NCI-H524 treated with DMSO at 0.1 percent for 48 hours (cell line): ENCODE data around the gene DLD.
"Not testable (repeated sequence)": the region's sequence is repeated elsewhere in the genome, so short reads cannot be mapped to it uniquely, and the experiment has no call there.

Source experiments
- DNase-seq: peaks from one replicate; lab custom pipeline; 2025; lab: John Stamatoyannopoulos, UW

Gene DLD

GRCh38 chr7:107945332-107945731 is 54.3 kb downstream of the DLD start:
- DNase-seq, result no peak

GRCh38 chr7:107946451-107946850 is 55.5 kb downstream of the DLD start:
- DNase-seq, result no peak

DNA sequence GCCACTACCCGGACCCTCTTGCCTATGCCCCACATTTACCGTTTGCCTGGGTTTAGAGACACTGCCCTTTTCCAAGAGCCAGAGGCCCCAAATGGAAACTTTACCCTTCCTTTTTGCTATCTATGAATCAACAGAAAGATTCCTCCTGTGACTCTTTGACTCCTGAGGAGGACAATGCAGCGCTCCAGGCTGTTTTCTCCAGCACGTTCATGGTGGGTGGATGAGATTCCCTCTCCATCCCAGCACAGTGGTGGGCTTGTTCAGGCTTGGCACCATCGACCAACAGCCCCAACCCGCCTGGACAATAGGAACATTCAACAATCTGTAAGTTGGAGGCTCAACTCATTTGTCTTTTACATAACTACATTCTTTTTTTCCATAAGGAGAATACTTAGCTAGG is 55.9 kb downstream of the DLD start:
- DNase-seq, result no peak

GRCh38 chr7:107948645-107949442 is 57.9 kb downstream of the DLD start:
- DNase-seq, result no peak

DNA sequence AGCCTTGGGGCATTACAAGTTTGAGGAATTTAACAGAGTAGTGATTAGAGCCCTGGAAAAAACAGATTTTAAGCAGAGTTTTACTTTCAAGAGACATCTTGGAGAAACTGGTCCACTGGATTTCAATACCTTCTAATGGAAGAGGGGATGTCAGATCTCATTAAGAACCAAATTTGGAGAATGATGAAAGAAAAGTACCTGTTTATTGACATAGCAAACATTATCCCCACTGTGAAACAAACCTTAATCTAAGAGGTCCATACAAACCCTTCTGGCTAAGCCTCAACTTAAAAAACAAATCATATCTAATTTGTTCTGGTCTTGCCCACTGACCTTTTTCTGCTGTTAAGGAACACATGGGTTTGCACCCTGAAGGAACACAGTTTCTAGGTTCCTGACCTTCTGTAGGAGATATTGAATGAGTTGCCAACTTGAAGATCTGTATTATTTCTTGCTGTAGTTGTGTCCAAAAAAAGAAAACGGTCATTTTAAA is 58.5 kb downstream of the DLD start:
- no peak for DNase-seq

- no peak for DNase-seq
These were observed 60.3 kb downstream of the DLD start for GRCh38 chr7:107951172-107951787.

- DNase-seq, result no peak
These were observed 60.9 kb downstream of the DLD start for GRCh38 chr7:107951896-107952295.

DNA sequence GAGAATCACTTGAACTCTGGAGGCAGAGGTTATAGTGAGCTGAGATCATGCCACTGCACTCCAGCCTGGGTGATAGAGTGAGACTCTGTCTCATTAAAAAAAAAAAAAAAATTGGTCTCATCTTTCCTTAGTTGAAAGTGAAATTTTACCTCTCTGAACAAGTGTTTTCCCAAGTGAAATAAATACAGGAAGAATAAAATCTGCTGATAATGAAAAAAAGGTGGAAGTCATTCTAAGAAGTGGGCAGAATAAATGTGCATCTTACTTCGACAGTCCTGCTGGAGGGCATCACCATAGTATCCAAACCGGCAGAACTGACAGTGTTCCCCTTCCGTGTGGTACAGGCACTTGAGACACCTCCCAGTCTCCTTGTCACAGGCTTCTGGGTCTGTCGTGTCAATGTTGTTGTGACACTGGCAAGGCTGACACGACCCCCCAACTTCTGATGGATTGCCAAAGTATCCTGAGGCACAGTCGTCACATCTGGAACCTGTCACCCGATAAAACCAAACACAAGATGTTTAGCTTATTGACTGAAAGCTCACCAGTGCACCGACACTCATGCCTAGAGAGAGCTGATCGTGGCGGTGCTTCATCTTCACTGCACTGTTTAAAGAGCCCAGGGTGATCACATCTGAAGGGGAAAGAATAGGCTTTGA is 62.4 kb downstream of the DLD start:
- DNase-seq, result no peak

DNA sequence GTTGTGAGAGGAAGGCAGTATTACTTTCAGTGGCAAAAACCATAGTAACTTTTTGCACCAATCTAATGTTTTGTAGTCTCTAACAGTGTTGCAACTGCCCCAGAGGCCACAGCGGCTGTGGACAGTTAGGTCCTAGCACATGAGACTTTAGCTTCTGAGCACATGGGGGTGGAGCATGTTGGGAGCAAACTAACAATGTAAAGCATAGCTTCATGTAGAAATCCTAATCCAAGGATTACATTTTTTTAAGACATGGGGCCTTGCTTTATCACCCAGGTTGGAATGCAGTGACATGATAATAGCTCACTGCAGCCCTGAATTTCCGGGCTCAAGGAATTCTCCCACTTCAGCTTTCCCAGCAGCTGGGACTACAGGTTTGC is 62.9 kb downstream of the DLD start:
- DNase-seq, result no peak

GRCh38 chr7:107955394-107955793 is 64.4 kb downstream of the DLD start:
- no peak for DNase-seq

DNA sequence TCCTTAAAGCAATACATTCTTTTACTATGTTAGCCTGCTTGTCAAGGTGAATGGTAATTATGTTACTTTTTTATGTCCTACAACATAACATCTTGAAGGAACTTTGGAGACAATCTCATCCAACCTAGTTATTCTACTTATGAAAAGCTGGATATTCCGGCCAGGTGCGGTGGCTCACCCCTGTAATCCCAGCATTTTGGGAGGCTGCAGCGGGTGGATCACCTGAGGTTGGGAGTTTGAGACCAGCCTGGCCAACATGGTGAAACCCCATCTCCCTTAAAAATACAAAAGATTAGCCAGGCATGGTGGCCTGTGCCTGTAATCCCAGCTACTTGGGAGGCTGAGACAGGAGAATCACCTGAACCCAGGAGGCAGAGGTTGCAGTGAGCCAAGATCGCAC is 66.0 kb downstream of the DLD start:
- not testable (repeated sequence) for DNase-seq

DNA sequence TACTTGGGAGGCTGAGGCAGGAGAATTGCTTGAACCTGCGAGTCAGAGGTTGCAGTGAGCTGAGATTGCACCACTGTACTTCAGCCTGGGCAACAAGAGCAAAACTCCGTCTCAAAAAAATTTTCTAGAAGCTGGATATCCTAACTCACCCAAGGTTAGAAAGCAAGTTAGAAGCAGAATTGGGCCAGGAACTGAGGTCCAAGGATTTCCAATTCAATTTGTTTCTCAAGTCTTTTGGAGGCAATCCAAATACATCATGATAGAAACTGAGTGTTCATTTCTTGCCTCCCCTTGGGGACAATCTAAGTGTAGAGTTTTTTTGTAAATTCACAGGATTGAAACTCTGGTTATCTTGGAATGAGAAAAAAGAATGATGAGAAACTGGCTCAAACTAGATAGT is 66.5 kb downstream of the DLD start:
- no peak for DNase-seq

- no peak for DNase-seq
These were observed 68.0 kb downstream of the DLD start for GRCh38 chr7:107958764-107959526.

- DNase-seq, result no peak
These were observed 68.5 kb downstream of the DLD start for GRCh38 chr7:107959527-107959898.

GRCh38 chr7:107960272-107960671 is 69.3 kb downstream of the DLD start:
- DNase-seq, result no peak

DNA sequence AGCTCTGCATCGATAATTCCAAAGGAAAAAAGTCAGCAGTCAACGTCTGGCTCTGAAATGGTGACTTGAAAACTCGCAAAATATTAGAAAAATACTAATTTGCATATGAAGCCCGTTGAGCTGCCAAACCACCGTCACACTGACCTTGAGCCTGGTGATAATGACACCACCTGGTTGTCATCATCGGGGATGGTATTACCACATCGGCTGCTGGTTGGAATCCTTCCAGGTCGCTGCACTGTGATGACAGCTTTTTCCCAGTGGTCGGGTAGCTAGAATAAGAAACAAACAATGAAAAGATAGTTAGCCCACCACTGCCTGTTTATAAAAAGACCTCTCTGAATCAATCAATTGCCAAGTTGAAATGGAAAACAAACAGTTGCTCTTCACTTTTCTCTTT is 70.4 kb downstream of the DLD start:
- no peak for DNase-seq

DNA sequence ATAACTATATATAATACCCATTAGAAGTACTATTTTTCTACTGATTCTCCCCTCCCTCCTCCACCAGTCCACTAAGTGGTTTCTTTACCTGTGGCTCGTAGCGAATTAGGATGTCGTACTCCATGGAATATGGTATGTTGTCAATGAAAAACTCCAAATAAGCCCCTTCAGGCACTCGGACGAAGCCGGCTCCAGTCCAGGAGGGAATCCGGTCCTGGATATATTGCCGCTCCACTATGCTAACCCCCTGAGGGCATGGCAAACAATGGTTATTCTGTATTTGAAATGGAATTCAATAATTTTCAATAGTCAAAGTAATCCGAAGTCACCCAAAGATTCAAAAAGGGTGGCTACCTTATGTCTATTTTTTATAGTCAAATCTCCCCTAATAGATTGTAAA is 71.8 kb downstream of the DLD start:
- DNase-seq, result no peak

DNA sequence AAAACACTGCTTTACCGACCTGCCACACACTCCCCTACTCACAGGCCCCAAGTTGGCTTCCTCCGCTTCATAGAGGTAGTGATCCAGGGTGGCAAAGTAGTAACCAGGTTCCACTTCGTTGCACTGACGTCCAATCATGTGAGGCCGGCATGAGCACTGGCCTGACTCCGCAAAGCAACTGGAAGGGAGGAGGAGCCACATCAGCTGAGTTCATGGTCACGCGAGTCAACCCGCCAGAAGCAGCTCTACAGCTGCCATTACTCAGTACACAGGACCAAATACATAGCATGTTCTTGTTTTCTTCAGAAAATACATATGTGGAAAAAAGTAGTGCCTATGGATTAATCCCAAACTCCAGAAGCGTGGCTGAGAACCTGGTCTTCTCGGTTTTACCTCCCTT is 73.5 kb downstream of the DLD start:
- DNase-seq, result no peak

GRCh38 chr7:107966711-107967110 is 75.7 kb downstream of the DLD start:
- peak; percentile 44 for DNase-seq

DNA sequence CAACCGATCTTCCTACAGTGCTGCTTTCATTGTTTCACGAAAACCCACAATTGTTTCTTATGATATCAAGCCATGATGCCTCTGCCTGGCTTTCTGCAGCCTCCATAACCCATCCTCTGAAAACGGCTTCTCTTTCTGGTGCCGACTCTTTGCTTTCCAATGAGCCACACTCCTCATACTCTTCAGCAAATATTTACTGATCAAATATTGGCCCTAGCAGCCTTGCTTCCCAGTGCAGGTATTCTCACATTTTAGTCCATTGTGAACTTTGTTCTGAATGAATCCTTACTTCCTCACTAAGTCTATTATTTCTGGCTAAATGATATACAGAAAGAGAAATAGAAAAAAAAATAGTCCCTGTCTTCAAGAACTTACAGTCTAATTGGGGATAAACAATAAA is 76.4 kb downstream of the DLD start:
- DNase-seq, result no peak

DNA sequence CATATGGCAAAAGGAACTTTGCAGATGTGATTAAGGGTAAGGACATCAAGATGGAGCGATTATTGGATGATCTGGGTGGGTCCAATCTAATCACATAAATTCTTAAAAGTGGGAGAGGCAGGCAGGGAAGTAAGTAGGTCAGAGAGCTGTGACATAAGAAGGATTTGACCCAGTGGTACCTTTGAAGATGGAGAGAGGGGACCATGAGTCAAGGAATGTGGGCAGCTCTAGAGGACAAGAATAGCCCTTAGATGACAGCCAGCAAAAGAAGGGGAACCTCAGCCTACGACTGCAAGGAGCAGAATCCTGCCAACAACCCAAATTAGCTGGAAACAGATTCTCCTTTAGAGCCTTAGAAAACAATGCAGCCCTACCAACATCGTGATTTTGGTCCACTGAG is 77.5 kb downstream of the DLD start:
- DNase-seq, result no peak

DNA sequence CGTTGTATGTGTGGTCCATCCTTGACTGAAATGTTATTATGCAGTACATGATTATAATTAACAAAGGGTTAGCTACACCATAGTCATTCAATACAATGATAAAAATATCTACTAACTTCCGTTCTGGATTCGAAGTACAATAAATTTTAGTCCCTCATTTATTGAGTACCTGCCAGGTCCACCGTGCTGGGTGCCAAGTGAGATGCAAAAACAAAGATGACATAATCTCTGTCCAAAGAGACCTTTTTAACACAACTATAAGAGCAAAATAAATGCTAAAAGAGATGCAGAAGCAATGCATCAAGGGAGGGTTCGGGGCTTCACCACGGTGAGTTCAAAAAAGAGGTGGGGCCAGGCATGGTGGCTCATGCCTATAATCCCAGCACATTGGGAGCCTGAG is 78.9 kb downstream of the DLD start:
- DNase-seq, result no peak
